ENCODE data around the gene APPBP2.

APPBP2 gene

DNA sequence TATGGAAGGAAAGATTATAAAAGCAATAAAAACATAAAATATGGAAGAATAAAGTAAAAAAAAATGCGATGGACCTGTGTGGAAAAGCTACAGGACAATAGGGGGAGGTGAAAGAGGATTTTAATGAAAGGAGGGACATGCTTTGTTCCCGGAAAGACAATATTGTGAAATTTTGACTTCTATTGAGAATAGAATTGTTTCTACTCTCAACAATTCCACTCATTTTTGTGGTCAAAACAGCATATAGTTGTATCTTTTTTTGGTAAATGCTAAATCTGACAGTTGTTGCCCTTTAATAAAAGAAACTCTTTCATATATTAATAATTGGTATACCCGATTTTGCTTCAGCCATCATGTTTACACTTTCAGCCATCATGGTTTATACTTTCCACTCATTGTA, 22.9 kb upstream of the APPBP2 start:
- ChIA-PET POLR2A (no interaction called here), CTCF (no interaction called here)
- TF ChIP-seq, protein P1, sequence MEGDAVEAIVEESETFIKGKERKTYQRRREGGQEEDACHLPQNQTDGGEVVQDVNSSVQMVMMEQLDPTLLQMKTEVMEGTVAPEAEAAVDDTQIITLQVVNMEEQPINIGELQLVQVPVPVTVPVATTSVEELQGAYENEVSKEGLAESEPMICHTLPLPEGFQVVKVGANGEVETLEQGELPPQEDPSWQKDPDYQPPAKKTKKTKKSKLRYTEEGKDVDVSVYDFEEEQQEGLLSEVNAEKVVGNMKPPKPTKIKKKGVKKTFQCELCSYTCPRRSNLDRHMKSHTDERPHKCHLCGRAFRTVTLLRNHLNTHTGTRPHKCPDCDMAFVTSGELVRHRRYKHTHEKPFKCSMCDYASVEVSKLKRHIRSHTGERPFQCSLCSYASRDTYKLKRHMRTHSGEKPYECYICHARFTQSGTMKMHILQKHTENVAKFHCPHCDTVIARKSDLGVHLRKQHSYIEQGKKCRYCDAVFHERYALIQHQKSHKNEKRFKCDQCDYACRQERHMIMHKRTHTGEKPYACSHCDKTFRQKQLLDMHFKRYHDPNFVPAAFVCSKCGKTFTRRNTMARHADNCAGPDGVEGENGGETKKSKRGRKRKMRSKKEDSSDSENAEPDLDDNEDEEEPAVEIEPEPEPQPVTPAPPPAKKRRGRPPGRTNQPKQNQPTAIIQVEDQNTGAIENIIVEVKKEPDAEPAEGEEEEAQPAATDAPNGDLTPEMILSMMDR (IDR thresholded peaks at IDR 0.05; ENCODE audit: control extremely low read depth, extremely low read depth, low read depth, missing control alignments), result no peak
- DNase-seq (ENCODE audit: extremely low spot score), result no peak

DNA sequence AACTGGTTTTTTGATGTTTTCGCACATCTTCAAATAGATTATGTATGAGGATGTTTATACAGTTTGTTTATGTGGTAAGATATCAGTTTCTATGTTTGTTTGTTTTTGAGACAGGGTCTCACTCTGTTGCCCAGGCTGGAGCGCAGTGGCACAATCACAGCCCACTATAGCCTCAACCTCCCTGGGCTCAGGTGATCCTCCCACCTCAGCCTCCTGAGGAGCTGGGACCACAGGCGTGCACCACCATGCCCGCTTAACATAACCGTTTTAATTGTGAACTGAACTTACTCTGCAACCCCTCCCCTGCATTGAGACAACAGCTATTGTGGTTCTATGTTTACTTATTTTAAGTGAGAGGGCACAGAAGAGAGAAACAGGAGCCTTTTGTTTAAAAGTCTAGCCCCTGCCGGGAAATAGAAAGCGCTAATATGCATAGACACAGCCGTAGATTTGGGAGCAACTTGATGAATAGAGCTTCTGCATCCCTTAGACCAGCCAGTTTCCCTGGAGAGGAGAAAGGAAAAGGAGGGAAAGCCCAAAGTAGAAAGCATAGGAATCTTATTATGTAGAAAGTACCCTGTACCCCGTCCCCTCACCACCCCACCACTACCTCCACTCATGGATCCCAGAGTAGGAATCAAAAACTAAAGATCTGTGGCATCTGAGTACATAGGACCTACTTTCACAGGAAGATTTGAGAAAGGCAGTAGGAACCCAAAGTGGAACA, 19.6 kb upstream of the APPBP2 start:
- DNase-seq (ENCODE audit: extremely low spot score), result no peak
- TF ChIP-seq, protein P1 (IDR thresholded peaks at IDR 0.05; ENCODE audit: control extremely low read depth, extremely low read depth, low read depth, missing control alignments), result no peak
- CTCF ChIA-PET, result interaction anchor here (1.4 to 2.7 kb wide), 2 partner anchors 9 to 24 kb away, joined by 5 to 13 read pairs; no protein-coding TSS in a partner anchor
- POLR2A ChIA-PET, result no interaction called here

DNA sequence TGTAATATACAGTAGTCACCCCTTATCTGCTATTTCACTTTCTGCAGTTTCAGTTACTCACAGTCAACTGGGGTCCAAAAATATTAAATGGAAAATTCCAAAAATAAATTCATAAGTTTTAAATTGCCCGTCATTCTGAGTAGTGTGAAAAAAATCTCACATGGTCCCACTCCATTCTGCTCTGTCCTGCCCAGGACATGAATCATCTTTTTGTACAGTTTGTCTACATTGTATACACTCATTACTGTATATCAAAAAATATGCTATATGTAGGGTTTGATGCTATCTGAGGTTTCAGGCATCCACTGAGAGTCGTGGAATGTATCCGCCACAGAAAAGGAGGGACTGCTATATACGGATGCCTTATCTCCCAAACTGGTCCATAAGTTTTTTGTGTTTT, 16.0 kb upstream of the APPBP2 start:
- POLR2A ChIA-PET, result no interaction called here
- TF ChIP-seq, protein P1 (IDR thresholded peaks at IDR 0.05; ENCODE audit: control extremely low read depth, extremely low read depth, low read depth, missing control alignments), result no peak
- CTCF ChIA-PET, result no interaction called here
- DNase-seq (ENCODE audit: extremely low spot score), result no peak

DNA sequence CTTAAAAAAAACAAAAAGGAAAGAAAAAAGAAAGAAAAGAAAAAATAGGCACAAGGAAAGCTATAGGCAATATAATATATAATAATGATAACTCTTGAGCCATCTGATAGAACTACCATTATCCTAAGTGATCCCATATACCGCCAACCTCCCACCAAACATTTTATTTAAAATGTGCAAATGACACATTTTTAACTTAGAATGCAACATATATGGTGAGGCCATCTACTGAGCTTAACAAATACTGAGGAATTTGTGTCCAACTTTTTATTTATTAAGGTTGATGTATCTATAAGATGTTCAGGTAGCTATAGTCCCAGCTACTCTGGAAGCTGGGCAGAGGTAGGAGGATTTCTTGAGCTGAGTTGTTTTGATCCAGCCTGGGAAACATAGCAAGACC, 14.4 kb upstream of the APPBP2 start:
- TF ChIP-seq, protein P1 (IDR thresholded peaks at IDR 0.05; ENCODE audit: control extremely low read depth, extremely low read depth, low read depth, missing control alignments), result no peak
- POLR2A ChIA-PET, result no interaction called here
- CTCF ChIA-PET, result interaction anchor here (1.0 to 2.5 kb wide), 3 partner anchors 14 to 33 kb away, joined by 3 to 10 read pairs (median 4); partner anchors contain the start of gene APPBP2
- DNase-seq (ENCODE audit: extremely low spot score), result no peak

DNA sequence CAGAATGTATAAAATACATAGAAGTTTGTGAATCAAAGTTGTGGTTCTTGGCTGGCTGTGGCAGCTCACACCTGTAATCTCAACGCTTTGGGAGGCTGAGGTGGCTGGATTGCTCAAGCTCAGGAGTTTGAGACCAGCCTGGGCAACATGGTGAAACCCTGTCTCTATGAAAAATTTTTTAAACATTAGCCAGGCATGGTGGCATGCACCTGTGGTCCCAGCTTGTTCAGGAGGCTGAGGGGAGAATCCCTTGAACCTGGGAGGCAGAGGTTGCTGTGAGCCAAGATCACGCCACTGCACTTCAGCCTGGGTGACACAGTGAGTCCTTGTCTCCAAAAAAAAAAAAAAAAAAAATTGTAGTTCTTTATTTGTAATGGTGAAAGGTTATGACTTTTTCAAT, 13.8 kb upstream of the APPBP2 start:
- CTCF ChIA-PET, result interaction anchor here (1.4 to 2.5 kb wide), 2 partner anchors 13 to 30 kb away, joined by 4 to 10 read pairs; partner anchors contain the start of gene APPBP2
- DNase-seq (ENCODE audit: extremely low spot score), result no peak
- POLR2A ChIA-PET, result no interaction called here
- TF ChIP-seq, protein P1 (IDR thresholded peaks at IDR 0.05; ENCODE audit: control extremely low read depth, extremely low read depth, low read depth, missing control alignments), result no peak

DNA sequence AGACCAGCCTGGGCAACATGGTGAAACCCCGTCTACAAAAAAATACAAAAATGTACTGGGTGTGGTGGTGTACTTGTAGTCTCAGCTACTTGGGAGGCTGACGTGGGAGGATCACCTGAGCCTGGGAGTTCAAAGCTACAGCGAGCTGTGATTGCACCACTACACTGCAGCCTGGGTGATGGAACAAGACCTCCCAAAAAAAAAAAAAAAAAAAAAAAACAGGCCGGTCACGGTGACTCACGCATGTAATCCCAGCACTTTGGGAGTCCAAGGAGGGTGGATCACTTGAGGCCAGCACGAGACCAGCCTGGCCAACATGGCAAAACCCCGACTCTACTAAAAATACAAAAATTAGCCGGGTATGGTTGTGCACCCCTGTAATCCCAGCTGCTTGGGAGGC, 12.7 kb upstream of the APPBP2 start:
- ChIA-PET POLR2A (no interaction called here), CTCF (no interaction called here)
- DNase-seq (ENCODE audit: extremely low spot score), result no peak
- TF ChIP-seq, protein P1 (IDR thresholded peaks at IDR 0.05; ENCODE audit: control extremely low read depth, extremely low read depth, low read depth, missing control alignments), result no peak

Measured in GM10248 (cell line).